ENCODE measurements around the gene FUOM. TPM values are rescaled to one million over a fixed set of nuclear protein-coding genes. Genes with fewer than 3 reads are reported as not detected.

The FUOM gene
- total RNA-seq: 10 to 100 TPM; 13.1 to 26.1 TPM

- no peaks in the 10 kb centered on the region for H3K9me3 ChIP-seq
- TF ChIP-seq CTCF (IDR thresholded peaks at IDR 0.05): no peak
- DNase-seq (ENCODE audit: low spot score) (no peak), ATAC-seq (ENCODE audit: insufficient number of reproducible peaks, low FRiP score, low read depth) (no peak)
- peak within 1 kb of the TSS; percentile 81 for H3K4me3 ChIP-seq
- peaks cover 3 to 21% of the 10 kb centered on the region in 2 donors for H3K4me1 ChIP-seq (ENCODE audit: control insufficient read depth in 1 of 2, low read depth in 2 of 2)
- no peak within 1 kb of the TSS for H3K27ac ChIP-seq
- H3K27me3 ChIP-seq (replicated peaks; ENCODE audit: insufficient read depth): no peaks in the 10 kb centered on the region
- peaks cover 2% of the 10 kb centered on the region for H3K36me3 ChIP-seq
These were observed at the start of gene FUOM for GRCh38 chr10:133357285-133358161. Gene FUOM (minus strand): TSS chr10:133358019. CDS start chr10:133358007, 12 bp downstream.

- Histone ChIP-seq H3K36me3 (peaks cover 21% of the 10 kb centered on the region), H3K4me3 (no peak overlapping the region)
- no peak for ATAC-seq (ENCODE audit: insufficient number of reproducible peaks, low FRiP score, low read depth)
These were observed 48.2 kb upstream of the FUOM start for GRCh38 chr10:133405844-133406527.

GRCh38 chr10:133405272-133405671 lies 47.5 kb upstream of the FUOM start:
- no peaks in the 10 kb centered on the region for H3K4me1 ChIP-seq (ENCODE audit: control insufficient read depth in 1 of 2, low read depth in 2 of 2)
- no peaks in the 10 kb centered on the region for H3K9me3 ChIP-seq
- H3K36me3 ChIP-seq: peaks cover 21% of the 10 kb centered on the region
- TF ChIP-seq CTCF (IDR thresholded peaks at IDR 0.05): no peak
- DNase-seq (ENCODE audit: low spot score) (no peak), ATAC-seq (ENCODE audit: insufficient number of reproducible peaks, low FRiP score, low read depth) (no peak)
- H3K27me3 ChIP-seq (replicated peaks; ENCODE audit: insufficient read depth): no peaks in the 10 kb centered on the region
- H3K4me3 ChIP-seq: no peak overlapping the region
- no peak overlapping the region for H3K27ac ChIP-seq

More at GRCh38 chr10:133405844-133406527, 48.2 kb upstream of the FUOM start:
- TF ChIP-seq CTCF (IDR thresholded peaks at IDR 0.05): no peak
- H3K4me1 ChIP-seq (ENCODE audit: control insufficient read depth in 1 of 2, low read depth in 2 of 2): no peaks in the 10 kb centered on the region
- DNase-seq (ENCODE audit: low spot score): no peak
- peaks cover 3% of the 10 kb centered on the region for H3K9me3 ChIP-seq
- no peaks in the 10 kb centered on the region for H3K27me3 ChIP-seq (replicated peaks; ENCODE audit: insufficient read depth)
- H3K27ac ChIP-seq: no peak overlapping the region

- ATAC-seq (ENCODE audit: insufficient number of reproducible peaks, low FRiP score, low read depth) (no peak), DNase-seq (ENCODE audit: low spot score) (no peak)
- H3K9me3 ChIP-seq: no peaks in the 10 kb centered on the region
- peaks cover 32% of the 10 kb centered on the region for H3K36me3 ChIP-seq
- no peak for TF ChIP-seq CTCF (IDR thresholded peaks at IDR 0.05)
- no peaks in the 10 kb centered on the region for H3K4me1 ChIP-seq (ENCODE audit: control insufficient read depth in 1 of 2, low read depth in 2 of 2)
- no peak overlapping the region for H3K4me3 ChIP-seq
- H3K27me3 ChIP-seq (replicated peaks; ENCODE audit: insufficient read depth): no peaks in the 10 kb centered on the region
- H3K27ac ChIP-seq: no peak overlapping the region
These were observed 46.0 kb upstream of the FUOM start for GRCh38 chr10:133403784-133404183.

- Histone ChIP-seq H3K36me3 (peaks cover 34% of the 10 kb centered on the region), H3K4me1 (ENCODE audit: control insufficient read depth in 1 of 2, low read depth in 2 of 2) (no peaks in the 10 kb centered on the region), H3K27me3 (replicated peaks; ENCODE audit: insufficient read depth) (no peaks in the 10 kb centered on the region), H3K27ac (no peak overlapping the region), H3K4me3 (no peak overlapping the region), H3K9me3 (no peaks in the 10 kb centered on the region)
- no peak for ATAC-seq (ENCODE audit: insufficient number of reproducible peaks, low FRiP score, low read depth)
- no peak for TF ChIP-seq CTCF (IDR thresholded peaks at IDR 0.05)
- no peak for DNase-seq (ENCODE audit: low spot score)
These were observed 45.5 kb upstream of the FUOM start for GRCh38 chr10:133403359-133403758.

All from thoracic aorta (tissue), 2 donors.